Left colon (tissue), 2 donors: ENCODE results near the gene SOCS1. TPM values are rescaled to one million over a fixed set of nuclear protein-coding genes. Genes with fewer than 3 reads are reported as not detected.
"Not testable (repeated sequence)": the region's sequence is repeated elsewhere in the genome, so short reads cannot be mapped to it uniquely, and the experiment has no call there.

Experiments used
- ATAC-seq: fragments of 200-7000 bp; cut with Tn5 transposase; one replicate; pipeline ENCODE4 v1.9.1; 2020; ENCODE audit warnings: mild to moderate bottlenecking, moderate library complexity
- DNase-seq, 2 donors: peaks; one replicate each; pipeline ENCODE4 v3.0.0-alpha.2; 2020
- intact Hi-C, 2 donors: fragments of 100-400 bp; cut with DNase I in 1 of 2; cut with micrococcal nuclease in 1 of 2; formaldehyde crosslinking; loops; one replicate each; pipeline versions ENCODE4 v1.11.2 to v1.14.0; 2022; cut with DNase I, micrococcal nuclease
- total RNA-seq, 2 donors: library from RNA; stranded (reverse); fragmentation: NEBNext Ultra II Directional; extraction: Animal tissue kit (Norgen Biotek cat#: 25700); gene quantifications; one replicate each; pipeline ENCODE4 v1.2.1, GENCODE V29; 2021
- donor health status: DM: no; HTN: no; CAD: no.
- donor health status: DM: yes; HTN: yes; CAD: no.

SOCS1 gene
- total RNA-seq, 2 donors from 2014 or later, result 4.7 to 4.9 TPM

GRCh38 chr16:11290102-11290893 is 34.3 kb upstream of the SOCS1 start:
- no peak for ATAC-seq
- intact Hi-C loops, result no loop called here
- DNase-seq, result no peak

- ATAC-seq, intact Hi-C loops, DNase-seq: not testable (repeated sequence)
These were observed 33.7 kb upstream of the SOCS1 start for GRCh38 chr16:11289696-11290095.

DNA sequence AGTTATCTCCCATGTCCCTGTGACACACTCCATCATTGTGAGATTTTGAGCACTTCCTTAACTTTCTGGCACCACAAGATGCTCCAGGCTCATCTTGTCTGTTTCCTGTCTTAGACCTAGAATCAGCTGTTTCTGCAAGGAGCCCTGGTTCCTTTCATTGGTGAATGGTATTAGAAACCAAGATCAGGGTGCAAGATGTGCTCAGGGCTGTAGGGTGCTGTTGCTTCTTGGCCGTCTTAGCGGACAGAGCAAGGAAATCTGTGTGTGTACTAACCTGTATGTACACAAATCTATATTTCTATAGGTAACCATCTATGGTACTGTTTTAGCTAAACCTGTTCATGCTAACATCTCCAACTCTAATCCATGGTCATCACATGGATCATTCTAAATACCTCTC is 33.2 kb upstream of the SOCS1 start:
- ATAC-seq (no peak), DNase-seq (no peak)
- intact Hi-C loops, result no loop called here

DNA sequence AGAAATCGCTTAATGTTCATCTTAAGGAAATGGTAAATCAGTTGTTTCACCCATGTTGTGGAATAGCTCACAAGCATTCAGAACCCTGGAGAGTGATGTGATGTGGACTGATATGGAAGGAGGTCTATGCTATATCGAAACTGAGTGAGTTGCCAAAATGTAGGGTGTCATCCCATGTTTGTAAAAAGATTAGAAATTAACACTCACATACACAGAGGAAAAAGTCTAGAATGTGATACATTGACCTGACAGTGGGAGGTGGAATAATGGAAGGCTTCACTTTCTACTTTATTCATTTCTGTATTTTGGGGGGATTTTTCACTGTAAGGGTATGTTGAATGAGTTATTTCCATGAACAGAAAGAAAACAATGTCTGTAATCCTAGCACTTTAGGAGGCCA is 29.8 kb upstream of the SOCS1 start:
- DNase-seq, result no peak
- intact Hi-C loops, result no loop called here
- no peak for ATAC-seq

DNA sequence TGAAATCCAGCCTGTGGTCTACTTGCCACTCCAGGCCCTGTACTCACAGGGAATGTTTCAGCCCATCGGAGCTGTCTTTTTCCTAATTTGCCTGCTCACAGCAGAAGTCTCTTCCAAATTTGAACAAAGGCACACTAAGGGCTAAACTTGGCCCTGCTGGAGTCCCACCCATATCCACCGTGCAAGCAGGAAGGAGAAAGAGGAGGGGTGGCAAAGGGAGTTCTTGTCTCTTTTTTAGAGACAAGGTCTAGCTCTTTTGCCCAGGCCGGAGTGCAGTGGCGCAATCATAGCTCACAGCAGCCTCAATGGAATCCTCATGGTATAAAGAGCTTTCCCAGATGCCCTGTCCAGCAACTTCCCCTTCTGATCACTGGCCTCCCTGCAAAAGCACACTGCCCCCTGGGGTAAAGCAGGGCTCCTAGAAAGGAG is 27.8 kb upstream of the SOCS1 start:
- no peak for DNase-seq
- intact Hi-C loops, result no loop called here
- no peak for ATAC-seq

GRCh38 chr16:11280616-11281522 is 24.9 kb upstream of the SOCS1 start, which contains the start of gene PRM1:
Gene PRM1 (minus strand): TSS chr16:11281330. CDS start chr16:11281238, 92 bp downstream.
- no peak for ATAC-seq
- no peak for DNase-seq
- intact Hi-C loops, result no loop called here

- DNase-seq (no peak), ATAC-seq (peak; percentile 34)
- intact Hi-C loops, result no loop called here
These were observed 23.0 kb upstream of the SOCS1 start for GRCh38 chr16:11278681-11279628.

- intact Hi-C loops, result no loop called here
- DNase-seq, result no peak
- ATAC-seq, result no peak
These were observed 21.8 kb upstream of the SOCS1 start for GRCh38 chr16:11277607-11278337.

DNA sequence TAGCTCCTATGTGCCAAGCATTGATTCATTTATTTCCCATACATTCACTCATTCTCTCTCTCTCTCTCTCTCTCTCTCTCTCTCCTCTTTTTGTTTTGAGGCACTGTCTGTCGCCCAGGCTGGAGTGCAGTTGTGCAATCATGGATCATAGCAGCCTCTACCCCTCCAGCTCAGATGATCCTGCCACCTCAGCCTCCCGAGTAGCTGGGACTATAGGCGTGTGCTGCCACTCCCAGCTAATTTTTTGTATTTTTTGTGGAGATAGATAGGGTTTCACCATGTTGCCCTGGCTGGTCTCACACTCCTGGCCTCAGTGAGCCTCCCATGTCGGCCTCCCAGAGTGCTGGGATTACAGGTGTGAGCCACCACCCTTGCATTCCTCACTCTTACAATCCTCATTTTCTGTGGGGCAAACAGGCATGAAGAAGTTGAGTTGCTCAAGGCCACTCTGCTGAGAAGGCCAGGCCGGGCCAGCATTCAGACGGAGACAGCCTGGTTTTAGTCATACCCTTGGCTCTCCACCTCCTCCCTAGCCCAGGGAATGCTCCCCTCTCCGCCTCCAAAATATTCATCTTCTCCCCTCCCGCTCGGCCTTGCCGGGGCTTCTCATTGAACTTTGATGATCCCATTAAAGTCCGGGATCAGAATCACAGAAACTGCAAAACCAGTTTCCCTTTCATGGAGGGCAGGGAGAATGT is 21.0 kb upstream of the SOCS1 start:
- intact Hi-C loops, result no loop called here
- no peak for ATAC-seq
- DNase-seq, result no peak

DNA sequence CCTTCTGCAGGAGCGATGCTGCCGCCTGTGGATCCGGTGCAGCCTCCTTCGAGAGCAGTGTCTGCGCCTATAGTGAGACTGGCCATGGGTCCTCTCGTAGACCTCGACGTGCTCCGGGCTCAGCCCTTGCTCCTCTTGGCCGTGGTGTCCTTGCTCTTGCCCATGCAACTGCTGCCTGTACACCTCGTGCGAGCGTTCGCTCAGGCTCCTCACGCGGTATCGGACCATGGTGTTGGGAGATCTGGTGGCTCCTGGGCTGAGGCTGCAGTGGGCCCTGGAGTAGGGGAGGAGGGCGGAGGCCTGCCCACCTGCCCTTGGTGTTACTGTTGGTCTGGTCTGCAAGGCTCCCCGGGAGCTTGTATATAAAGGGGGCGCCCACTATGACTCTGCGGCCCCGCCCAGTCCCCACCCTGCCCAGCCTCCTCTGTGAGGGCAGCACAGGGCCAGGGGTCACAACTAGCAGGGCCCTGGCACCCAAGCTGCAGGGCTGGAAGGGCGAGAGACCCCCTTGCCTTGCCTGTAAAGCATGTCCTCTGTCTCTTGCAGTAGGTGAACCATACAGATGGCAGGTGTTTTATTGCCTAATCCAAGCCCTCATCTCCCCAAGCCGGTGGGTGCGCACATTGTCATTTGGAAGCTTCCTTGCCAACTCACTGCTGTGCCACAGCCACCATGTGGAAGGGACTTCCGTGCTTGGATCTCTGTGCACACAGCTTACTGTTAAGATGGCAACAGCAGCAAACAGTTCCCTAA is 20.3 kb upstream of the SOCS1 start, which contains the start of gene PRM2:
TSS of gene PRM2 (minus strand) at position 338 of the 753 bp plus-strand sequence. CDS start at position 228, 110 bp downstream.
- no peak for ATAC-seq
- DNase-seq, result no peak
- intact Hi-C loops, result no loop called here

GRCh38 chr16:11274964-11275363 is 19.0 kb upstream of the SOCS1 start:
- intact Hi-C loops, result no loop called here
- DNase-seq (no peak), ATAC-seq (no peak)

DNA sequence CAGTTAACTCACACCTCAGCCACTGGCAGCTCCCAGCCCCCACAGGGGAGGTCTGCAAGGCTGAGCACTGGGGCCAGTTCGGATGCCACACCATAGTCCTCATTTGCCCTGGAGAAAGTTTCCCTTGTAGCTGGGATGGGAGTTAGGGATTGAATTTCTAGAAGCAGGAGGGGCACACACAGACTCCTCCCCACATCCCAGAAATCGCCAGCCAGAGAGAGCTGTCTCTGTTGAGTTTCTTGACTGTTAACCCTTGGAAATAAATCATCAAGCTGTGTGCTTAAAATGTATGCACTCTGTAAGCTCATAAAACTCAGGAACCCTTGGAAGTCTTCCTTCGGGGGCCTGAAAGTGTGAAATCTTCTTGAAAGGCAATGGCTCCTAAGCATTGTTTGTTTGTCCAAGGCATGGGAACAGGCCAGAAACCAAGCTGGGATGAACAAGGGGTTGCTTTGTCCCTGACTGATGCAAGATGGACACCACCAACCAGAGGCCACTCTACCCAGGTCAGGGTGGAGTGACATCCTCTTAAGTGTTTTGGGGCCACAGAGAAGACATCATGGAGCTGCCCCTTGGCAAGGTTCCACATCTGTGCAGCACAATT is 17.8 kb upstream of the SOCS1 start:
- ATAC-seq, result no peak
- no peak for DNase-seq
- intact Hi-C loops, result no loop called here

DNA sequence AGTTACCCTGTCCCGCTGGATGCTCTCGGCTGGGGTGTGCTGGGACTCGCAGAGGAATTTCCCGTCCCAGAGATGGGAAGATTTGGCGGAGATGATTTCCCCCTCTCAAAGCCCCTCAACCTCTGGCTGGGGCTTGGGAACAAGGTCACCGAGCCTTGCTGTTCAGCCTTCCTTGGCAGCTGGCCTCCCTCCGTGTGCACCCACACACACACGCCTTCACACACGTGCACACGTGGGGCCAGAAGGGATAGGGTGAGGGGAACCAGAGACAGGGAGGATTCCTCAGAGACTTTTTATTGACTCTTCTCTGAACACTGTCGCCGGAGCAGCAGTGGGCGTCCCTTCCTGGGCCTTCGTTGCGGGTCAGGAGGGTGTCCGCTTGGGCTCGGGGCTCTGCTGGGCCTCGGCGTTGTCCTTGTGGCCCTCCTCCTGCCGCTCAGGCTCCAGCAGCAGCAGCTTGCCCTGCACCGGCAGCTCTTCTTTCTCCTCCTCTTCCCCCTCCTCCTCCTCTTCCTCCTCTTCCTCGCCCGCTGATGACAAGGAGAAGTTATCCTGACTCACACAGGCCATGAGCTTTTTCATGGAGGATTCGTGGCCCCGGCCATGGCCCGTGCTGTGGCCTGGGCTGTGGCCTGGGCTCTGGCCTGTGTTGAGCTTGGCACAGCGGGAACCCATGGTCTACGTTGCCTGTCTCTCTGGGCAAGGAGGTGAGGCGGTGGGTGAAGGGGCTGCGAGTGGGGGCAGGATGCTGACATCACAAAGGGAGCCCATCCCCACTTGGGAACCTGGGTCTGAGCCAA is 17.1 kb upstream of the SOCS1 start, which contains the start of gene PRM3:
TSS of gene PRM3 (minus strand) at position 709 of the 800 bp plus-strand sequence. CDS start at position 675, 34 bp downstream.
- intact Hi-C loops, result no loop called here
- no peak for ATAC-seq
- no peak for DNase-seq

- intact Hi-C loops, result no loop called here
- no peak for DNase-seq
- ATAC-seq, result no peak
These were observed 16.5 kb upstream of the SOCS1 start for GRCh38 chr16:11272484-11272883.

DNA sequence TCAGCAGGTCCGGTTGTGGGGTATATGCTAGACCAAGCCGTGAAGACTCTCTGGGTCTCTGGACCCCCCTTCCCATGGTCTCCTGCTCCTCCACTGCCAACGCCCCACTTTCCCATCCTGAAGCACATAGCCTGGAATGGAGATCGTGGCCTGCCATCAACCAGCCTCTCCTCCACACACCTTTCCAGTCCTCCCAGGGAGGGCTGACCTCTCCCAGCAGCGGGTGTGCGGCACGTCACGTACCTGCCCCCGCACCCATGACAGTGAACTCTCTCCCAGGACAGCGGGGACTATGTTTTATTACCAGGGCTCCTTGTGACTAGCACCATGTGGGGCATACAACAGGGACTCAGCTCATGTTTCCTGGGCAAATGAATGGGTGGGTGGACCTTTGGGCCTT is 15.6 kb upstream of the SOCS1 start:
- no peak for ATAC-seq
- intact Hi-C loops, result no loop called here
- DNase-seq, result no peak
